Mononuclear cell (primary cell): ENCODE data around the gene UBE2O. TPM values are rescaled to one million over a fixed set of nuclear protein-coding genes. Genes with fewer than 3 reads are reported as not detected.

Experiments used
- H3K27me3 ChIP-seq: 2 replicates; pipeline ENCODE4 v1.6.0; 2011; ENCODE audit warnings: low read length, control low read depth; ENCODE audit not compliant: insufficient read depth
- H3K4me1 ChIP-seq: 2 replicates; pipeline ENCODE4 v1.5.1; 2011; ENCODE audit warnings: mild to moderate bottlenecking, low read length, control low read depth; ENCODE audit not compliant: insufficient read depth
- H3K4me3 ChIP-seq: 2 replicates; pipeline ENCODE4 v1.5.1; 2011; ENCODE audit warnings: mild to moderate bottlenecking, low read length, moderate library complexity
- H3K9me3 ChIP-seq: 2 replicates; pipeline ENCODE4 v1.5.1; 2011; ENCODE audit warnings: low read depth, mild to moderate bottlenecking, control low read depth, low read length
- total RNA-seq: library from RNA; depleted of rRNA; stranded (reverse); fragments of >200 nt; gene quantifications from one replicate; pipeline ENCODE4 v1.2.3, GENCODE V29; 2012

The UBE2O gene
- total RNA-seq, 1 donor, result 15.2 TPM

DNA sequence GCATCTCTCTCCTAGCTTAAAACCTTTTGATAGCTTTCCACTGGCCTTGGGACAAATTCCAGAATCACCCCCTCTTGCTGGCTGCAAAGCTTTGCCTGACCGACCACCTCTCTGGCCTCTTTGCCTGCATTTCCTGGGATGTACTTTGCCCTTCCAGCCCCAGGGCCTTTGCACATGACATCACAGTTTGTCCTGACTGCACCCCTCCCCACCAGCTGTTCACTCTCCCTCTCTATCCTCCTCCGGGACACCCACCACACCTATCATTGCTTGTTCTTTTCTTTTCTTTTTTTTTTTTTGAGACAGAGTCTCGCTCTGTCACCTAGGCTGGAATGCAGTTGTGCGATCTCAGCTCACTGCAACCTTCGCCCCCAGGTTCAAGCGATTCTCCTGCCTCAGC, 22.4 kb upstream of the UBE2O start:
- H3K4me1 ChIP-seq, result peaks cover 10% of the 10 kb centered on the region
- H3K27me3 ChIP-seq, result no peaks in the 10 kb centered on the region
- H3K9me3 ChIP-seq, result no peaks in the 10 kb centered on the region
- no peak overlapping the region for H3K4me3 ChIP-seq

GRCh38 chr17:76474894-76475293, 21.9 kb upstream of the UBE2O start:
- Histone ChIP-seq H3K27me3 (no peaks in the 10 kb centered on the region), H3K9me3 (no peaks in the 10 kb centered on the region), H3K4me1 (peaks cover 6% of the 10 kb centered on the region), H3K4me3 (no peak overlapping the region)

- H3K4me3 ChIP-seq, result no peak overlapping the region
These were observed 21.3 kb upstream of the UBE2O start for GRCh38 chr17:76474238-76474637.

DNA sequence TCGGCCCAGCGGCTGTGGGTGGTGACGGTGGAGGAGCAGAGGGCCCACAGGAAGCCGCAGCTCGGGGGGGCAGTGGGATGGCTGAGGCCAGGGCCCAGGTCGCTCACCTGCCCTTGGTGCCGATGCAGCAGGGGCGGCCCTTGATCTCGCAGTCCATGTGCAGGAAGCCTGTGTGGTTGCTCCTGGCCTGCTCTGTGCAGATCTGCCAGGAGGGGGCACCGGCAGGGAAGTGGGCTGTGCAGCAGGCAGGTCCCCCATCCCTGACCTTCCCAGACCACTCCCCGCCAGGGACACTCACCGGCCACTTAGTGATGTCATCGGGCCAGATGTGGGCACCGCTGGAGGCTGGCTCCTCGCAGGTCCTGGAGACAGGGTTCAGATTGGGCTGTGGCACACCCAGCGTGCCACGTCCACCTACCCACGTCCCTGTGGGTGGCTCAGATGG, 20.6 kb upstream of the UBE2O start:
- H3K9me3 ChIP-seq, result no peaks in the 10 kb centered on the region
- no peaks in the 10 kb centered on the region for H3K4me1 ChIP-seq
- H3K4me3 ChIP-seq, result no peak overlapping the region
- H3K27me3 ChIP-seq, result no peaks in the 10 kb centered on the region

More at GRCh38 chr17:76474238-76474637, 21.3 kb upstream of the UBE2O start:
- H3K4me1 ChIP-seq, result peaks cover 1% of the 10 kb centered on the region
- no peaks in the 10 kb centered on the region for H3K9me3 ChIP-seq
- H3K27me3 ChIP-seq, result no peaks in the 10 kb centered on the region

GRCh38 chr17:76472726-76473125, 19.8 kb upstream of the UBE2O start:
- Histone ChIP-seq H3K9me3 (no peaks in the 10 kb centered on the region), H3K4me3 (no peak overlapping the region), H3K27me3 (no peaks in the 10 kb centered on the region), H3K4me1 (no peaks in the 10 kb centered on the region)

GRCh38 chr17:76472258-76472645, 19.3 kb upstream of the UBE2O start:
- Histone ChIP-seq H3K4me1 (no peaks in the 10 kb centered on the region), H3K9me3 (no peaks in the 10 kb centered on the region), H3K4me3 (no peak overlapping the region), H3K27me3 (no peaks in the 10 kb centered on the region)

GRCh38 chr17:76471498-76472257, 18.7 kb upstream of the UBE2O start:
- Histone ChIP-seq H3K27me3 (no peaks in the 10 kb centered on the region), H3K9me3 (no peaks in the 10 kb centered on the region), H3K4me1 (peaks cover 2% of the 10 kb centered on the region), H3K4me3 (no peak overlapping the region)

- Histone ChIP-seq H3K9me3 (no peaks in the 10 kb centered on the region), H3K27me3 (no peaks in the 10 kb centered on the region), H3K4me3 (no peak overlapping the region), H3K4me1 (peaks cover 13% of the 10 kb centered on the region)
These were observed 17.2 kb upstream of the UBE2O start for GRCh38 chr17:76469991-76470739.

DNA sequence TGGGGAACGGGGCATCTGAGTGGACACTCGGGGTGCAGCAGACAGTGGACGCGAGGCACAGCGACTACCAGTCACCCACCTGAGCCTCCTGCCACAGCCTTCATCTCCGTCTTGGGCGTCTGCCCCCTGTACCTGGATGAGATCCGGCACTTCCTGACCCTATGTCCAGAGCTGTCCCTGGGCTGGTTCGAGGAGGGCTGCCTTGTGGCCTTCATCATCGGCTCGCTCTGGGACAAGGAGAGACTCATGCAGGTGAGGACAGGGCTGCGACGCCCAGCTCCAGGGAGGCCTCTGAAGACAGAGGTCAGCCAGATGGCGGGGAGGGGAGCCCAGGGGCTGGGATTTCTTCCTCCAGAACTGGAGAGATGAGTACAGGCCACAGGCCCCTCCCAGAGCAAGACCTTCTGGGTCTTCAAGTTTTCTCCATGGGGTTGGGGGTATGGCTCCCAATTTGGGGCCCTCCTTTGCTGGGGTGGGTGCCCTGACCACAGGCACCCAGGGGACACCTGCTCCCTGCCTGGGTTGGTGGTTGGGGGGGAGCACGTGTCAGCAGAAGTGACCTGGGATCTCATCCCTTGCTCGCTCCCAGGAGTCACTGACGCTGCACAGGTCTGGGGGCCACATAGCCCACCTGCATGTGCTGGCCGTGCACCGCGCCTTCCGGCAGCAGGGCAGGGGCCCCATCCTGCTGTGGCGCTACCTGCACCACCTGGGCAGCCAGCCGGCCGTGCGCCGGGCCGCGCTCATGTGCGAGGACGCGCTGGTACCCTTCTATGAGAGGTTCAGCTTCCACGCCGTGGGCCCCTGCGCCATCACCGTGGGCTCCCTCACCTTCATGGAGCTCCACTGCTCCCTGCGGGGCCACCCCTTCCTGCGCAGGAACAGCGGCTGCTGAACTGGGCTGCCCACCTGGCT, 16.4 kb upstream of the UBE2O start:
- Histone ChIP-seq H3K27me3 (no peaks in the 10 kb centered on the region), H3K4me1 (peaks cover 13% of the 10 kb centered on the region), H3K9me3 (no peaks in the 10 kb centered on the region), H3K4me3 (no peak overlapping the region)

- H3K4me3 ChIP-seq, result no peak overlapping the region
- peaks cover 13% of the 10 kb centered on the region for H3K4me1 ChIP-seq
These were observed 15.7 kb upstream of the UBE2O start for GRCh38 chr17:76468634-76469010.

DNA sequence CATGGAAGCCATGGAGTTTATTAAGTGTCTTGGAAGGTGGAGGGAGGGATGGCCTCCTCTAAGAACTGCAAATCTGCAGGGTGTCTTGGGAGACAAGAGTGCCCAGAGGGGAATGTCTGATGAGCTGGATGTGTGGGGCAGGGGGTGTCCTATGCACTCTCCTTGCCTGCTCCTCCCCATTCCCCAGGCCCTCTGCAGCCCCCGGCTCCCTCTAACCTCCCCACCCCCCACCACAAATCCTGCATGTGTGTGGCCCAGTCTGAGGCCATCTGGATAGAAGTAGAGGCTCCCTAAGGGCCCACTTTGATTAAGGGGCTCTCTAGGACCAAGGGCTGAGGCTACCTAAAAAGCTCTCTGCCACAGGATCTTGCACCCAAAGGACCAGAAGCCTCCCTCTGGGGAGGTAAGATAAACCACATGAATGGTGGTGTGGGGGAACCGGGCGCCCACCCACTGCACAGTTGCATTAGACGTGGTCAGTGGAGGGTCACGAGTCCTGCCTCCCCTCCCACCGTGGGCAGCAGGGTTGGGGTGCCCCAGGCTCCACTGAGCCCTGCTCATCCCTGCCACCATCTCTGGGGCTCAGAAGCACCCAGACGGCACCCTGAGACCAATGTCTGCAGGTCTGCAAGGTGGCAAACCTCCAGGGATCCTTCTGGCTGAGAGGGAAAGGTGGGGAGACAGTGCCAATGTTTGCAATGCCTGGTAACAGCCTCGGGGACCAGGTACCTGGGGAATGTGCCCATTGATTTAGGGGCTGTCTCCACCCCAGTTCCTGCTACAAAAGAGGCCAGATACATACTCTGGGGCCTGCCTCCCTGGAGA, 15.1 kb upstream of the UBE2O start:
- Histone ChIP-seq H3K27me3 (no peaks in the 10 kb centered on the region), H3K4me1 (peaks cover 13% of the 10 kb centered on the region), H3K9me3 (no peaks in the 10 kb centered on the region)

More at GRCh38 chr17:76468634-76469010, 15.7 kb upstream of the UBE2O start:
- Histone ChIP-seq H3K27me3 (no peaks in the 10 kb centered on the region), H3K9me3 (no peaks in the 10 kb centered on the region)

DNA sequence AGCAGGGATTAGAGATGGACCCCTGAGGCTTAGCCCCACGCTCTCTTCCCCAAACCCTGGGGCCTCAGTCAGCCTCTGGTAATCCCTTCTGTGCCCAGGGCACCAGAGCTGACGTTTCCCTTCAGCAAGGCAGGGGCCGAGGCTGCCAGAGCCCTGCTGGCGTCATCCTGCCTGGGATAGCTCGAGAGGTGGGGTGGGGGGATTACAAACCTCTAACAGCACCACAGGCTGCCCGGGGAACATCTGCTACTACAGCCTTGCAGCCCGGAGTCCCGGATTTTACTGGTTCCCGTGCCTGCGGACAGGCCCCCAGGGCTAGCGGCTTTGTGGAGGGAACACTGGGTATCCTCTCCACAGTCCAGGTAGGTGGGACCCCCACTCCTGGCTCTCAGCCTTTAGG, 14.4 kb upstream of the UBE2O start, which contains the start of gene AANAT:
Gene AANAT, plus strand, starts transcription at position 238 of the 400 bp plus-strand sequence. CDS start 1,144 bp downstream, outside the sequence.
- H3K4me3 ChIP-seq, result no peak within 1 kb of the TSS
- no peaks in the 10 kb centered on the region for H3K9me3 ChIP-seq
- peaks cover 13% of the 10 kb centered on the region for H3K4me1 ChIP-seq
- no peaks in the 10 kb centered on the region for H3K27me3 ChIP-seq

More for the DNA sequence above, 15.1 kb upstream of the UBE2O start:
- no peak overlapping the region for H3K4me3 ChIP-seq

DNA sequence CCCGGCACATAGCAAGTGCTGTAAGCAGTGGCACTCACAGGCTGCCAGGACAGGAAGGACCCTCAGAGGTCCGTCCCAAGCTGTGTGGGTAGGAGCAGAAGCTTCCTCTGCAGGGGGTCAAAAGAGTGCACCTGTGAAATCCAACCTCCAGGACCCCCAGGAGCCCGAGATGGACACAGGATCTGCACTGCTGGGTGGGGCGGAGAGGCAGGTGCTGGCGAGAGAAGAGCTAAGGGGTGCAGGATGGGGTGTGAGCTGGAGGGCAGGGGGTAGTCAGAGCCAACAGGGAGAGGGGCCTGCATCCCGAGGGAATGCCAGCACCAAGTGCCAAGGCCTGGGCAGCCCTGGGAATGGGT, 13.8 kb upstream of the UBE2O start:
- Histone ChIP-seq H3K4me1 (peaks cover 13% of the 10 kb centered on the region), H3K4me3 (no peak overlapping the region), H3K9me3 (no peaks in the 10 kb centered on the region), H3K27me3 (no peaks in the 10 kb centered on the region)
